ENCODE data around the gene DBNDD1. TPM values are rescaled to one million over a fixed set of nuclear protein-coding genes. Genes with fewer than 3 reads are reported as not detected.
"Not testable (repeated sequence)": the region's sequence is repeated elsewhere in the genome, so short reads cannot be mapped to it uniquely, and the experiment has no call there.

DBNDD1 gene, protein sequence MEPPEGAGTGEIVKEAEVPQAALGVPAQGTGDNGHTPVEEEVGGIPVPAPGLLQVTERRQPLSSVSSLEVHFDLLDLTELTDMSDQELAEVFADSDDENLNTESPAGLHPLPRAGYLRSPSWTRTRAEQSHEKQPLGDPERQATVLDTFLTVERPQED
- 1 to 10 TPM; 3.8 to 4.9 TPM for total RNA-seq
- long read RNA-seq, transcript DBNDD1-207 (1 exons, 2,889 nt) = major isoform, 5 of 7 reads
- long read RNA-seq, partial matches to known transcripts = 0 of 7 reads
- long read RNA-seq, other reads (novel, unspliced or antisense) = 0 of 7 reads

GRCh38 chr16:90018652-90019542 lies at the start of gene DBNDD1:
DBNDD1 (minus strand) TSS chr16:90019456; CDS start chr16:90019341, 115 bp downstream.
- no peak for DNase-seq
- ATAC-seq = peak; percentile 32
- intact Hi-C loops (cut with DNase I, micrococcal nuclease) = no loop called here

GRCh38 chr16:90061437-90061836 lies 42.2 kb upstream of the DBNDD1 start:
- DNase-seq (no peak), ATAC-seq (no peak)
- intact Hi-C loops (cut with DNase I, micrococcal nuclease) = no loop called here

GRCh38 chr16:90057738-90058173 lies 38.5 kb upstream of the DBNDD1 start:
- intact Hi-C loops (cut with DNase I, micrococcal nuclease) = no loop called here
- ATAC-seq (no peak), DNase-seq (no peak)

GRCh38 chr16:90056521-90056920 lies 37.3 kb upstream of the DBNDD1 start:
- DNase-seq; ATAC-seq; intact Hi-C loops (cut with DNase I, micrococcal nuclease): not testable (repeated sequence)

GRCh38 chr16:90055371-90055770 lies 36.1 kb upstream of the DBNDD1 start:
- no peak for DNase-seq
- intact Hi-C loops (cut with DNase I, micrococcal nuclease) = no loop called here
- ATAC-seq = no peak

- DNase-seq (no peak), ATAC-seq (no peak)
- intact Hi-C loops (cut with DNase I, micrococcal nuclease) = no loop called here
These were observed 35.3 kb upstream of the DBNDD1 start for GRCh38 chr16:90054554-90054953.

GRCh38 chr16:90053902-90054500 lies 34.7 kb upstream of the DBNDD1 start:
- intact Hi-C loops (cut with DNase I, micrococcal nuclease) = no loop called here
- DNase-seq (no peak), ATAC-seq (no peak)

GRCh38 chr16:90050969-90051368 lies 31.7 kb upstream of the DBNDD1 start:
- no peak for ATAC-seq
- intact Hi-C loops (cut with DNase I, micrococcal nuclease) = no loop called here
- no peak for DNase-seq

DNA sequence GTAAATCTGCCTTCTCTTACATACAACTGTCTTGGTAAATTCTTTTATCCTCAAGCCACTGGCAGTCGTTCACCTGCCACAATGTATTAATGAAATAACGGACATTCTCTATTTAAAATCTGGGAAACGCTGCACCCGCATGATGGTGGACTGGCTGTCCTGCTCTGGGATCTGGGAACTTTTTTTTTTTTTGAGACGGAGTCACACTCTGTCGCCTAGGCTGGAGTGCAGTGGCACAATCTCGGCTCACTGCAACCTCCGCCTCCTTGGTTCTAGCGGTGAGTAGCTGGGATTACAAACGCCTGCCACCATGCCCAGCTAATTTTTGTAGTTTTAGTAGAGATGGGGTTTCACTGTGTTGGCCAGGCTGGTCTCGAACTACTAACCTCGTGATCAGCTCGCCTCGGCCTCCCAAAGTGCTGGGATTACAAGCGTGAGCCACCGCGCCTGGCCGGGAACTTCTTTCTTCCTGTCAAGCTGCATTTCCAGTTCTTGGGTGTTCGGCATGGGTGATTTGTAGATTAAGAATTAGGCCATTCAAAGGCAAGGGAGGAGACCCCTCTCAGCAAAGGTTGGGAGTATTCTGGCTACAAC lies 29.6 kb upstream of the DBNDD1 start:
- intact Hi-C loops (cut with DNase I, micrococcal nuclease) = no loop called here
- DNase-seq = no peak
- no peak for ATAC-seq

DNA sequence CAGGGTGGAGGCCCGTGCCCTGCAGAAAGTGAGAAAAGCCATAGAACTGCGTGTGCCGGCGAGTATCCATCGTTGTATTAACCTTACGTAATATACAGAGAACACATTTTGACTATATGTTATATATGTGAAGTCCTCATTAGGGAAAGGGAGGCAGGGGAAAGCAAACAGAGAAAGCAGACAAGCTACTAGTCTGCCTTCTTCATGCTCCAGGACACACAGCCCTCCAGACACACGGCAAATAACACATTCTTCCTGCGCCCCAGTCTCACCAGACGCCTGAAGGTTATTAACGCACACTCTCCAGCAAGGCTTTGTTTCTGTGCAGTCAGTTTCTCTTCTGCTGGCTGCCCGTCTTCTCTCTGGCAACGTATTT lies 29.1 kb upstream of the DBNDD1 start:
- intact Hi-C loops (cut with DNase I, micrococcal nuclease) = no loop called here
- DNase-seq = no peak
- no peak for ATAC-seq

GRCh38 chr16:90047714-90048346 lies 28.6 kb upstream of the DBNDD1 start:
- intact Hi-C loops (cut with DNase I, micrococcal nuclease) = no loop called here
- ATAC-seq (peak; percentile 18), DNase-seq (no peak)

DNA sequence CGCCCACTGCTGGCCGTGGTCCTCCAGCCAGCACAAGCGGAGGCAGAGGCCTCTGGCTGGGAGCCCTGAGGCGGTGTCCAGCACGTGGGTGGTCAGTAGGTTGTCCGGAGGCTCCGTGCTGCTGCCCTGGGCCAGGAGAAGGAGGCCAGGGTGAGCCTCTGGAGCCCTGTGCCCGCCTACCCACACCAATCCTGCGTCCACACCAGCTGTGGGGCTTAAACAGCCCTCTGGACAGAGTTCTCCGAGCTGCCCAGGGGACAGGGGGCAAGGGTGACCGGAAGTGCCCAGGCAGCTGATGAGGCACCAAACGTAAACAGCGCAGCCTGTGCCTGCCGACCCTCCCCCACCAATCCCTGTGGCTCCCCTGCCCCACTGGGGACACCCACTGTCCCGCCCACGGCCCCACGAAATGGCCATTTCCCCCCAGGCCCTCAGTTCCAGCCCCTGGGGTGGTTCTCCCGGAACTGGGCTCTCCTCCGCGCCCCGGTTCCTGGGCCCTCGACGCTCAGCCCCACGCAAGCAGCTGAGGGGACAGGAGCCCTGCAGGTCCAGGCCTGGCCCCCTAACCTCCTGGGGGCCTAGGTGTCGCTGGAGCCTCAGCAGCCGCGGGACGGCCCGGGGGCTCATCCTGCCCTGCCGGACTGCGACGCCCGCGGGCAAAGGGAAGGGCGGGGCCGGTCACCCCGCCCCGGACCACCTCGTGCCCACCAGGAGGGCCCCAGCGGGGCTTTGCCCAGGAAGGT lies 27.9 kb upstream of the DBNDD1 start:
- DNase-seq (peak; percentile 59 to 60), ATAC-seq (peak; percentile 42)
- intact Hi-C loops (cut with DNase I, micrococcal nuclease) = no loop called here

DNA sequence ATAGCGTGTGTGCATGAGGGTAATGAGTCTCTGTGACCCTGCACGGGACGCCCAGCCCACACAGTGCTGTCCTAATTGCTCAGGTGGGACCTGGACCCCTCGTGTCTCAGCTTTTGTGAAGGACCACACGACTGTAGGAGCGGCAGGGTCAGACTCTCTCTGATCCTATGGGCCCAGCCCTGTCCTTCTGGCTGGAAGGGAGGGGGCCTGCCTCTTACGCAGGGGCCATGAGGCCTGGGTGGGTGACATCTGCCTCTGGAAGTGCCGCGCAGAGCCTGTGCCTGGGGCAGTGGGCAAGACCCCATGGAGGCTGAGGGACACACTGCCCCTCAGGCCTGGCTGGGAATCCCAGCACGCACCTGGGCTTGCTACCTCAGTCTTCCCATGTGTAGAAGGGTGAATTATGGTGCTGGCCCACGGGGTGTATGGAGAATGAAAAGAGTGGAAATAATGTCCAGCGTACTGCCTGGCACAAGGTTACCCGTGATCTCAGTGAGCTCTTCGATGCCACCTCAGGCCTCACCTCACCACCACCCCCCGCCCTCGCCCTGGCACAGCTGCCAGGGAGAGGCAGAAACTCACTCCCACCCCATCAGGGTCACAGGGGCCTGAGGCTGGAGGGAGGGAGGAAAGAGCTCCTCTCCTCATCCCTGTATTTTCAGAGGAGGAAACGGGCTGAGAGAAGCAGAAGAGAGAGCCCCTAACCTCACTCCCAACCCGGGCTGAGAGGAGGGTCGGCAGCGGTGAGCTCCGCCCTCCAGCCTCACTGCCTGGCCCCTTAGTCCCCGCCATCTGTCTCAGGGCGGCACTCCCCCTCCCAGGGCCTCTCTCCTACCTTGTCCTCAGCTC lies 27.1 kb upstream of the DBNDD1 start:
- intact Hi-C loops (cut with DNase I, micrococcal nuclease) = no loop called here
- DNase-seq = no peak
- no peak for ATAC-seq

- intact Hi-C loops (cut with DNase I, micrococcal nuclease) = no loop called here
- DNase-seq (peak; percentile 49 to 77), ATAC-seq (peak; percentile 82)
These were observed 24.9 kb upstream of the DBNDD1 start for GRCh38 chr16:90044111-90044551.

DNA sequence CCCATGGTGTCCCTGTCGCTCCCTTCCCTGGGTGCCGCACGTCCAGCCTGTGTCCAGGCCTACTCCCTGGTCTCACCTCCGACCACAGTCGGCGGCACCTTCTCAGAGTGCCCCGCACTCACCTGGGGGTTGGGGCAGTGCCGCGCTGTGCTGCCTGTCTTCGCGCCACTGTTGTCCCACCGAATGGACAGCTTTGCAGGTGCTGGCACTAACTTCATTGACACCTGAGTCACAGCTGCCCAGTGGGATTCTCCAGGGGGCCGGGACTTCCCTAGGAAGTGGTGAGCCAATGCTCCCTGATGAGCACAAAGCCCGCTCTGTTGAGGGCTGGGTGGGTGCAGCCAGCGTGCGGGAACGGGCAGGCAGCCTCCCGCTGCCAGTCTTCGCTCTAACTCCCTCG lies 24.3 kb upstream of the DBNDD1 start:
- DNase-seq (no peak), ATAC-seq (no peak)
- intact Hi-C loops (cut with DNase I, micrococcal nuclease) = no loop called here

DNA sequence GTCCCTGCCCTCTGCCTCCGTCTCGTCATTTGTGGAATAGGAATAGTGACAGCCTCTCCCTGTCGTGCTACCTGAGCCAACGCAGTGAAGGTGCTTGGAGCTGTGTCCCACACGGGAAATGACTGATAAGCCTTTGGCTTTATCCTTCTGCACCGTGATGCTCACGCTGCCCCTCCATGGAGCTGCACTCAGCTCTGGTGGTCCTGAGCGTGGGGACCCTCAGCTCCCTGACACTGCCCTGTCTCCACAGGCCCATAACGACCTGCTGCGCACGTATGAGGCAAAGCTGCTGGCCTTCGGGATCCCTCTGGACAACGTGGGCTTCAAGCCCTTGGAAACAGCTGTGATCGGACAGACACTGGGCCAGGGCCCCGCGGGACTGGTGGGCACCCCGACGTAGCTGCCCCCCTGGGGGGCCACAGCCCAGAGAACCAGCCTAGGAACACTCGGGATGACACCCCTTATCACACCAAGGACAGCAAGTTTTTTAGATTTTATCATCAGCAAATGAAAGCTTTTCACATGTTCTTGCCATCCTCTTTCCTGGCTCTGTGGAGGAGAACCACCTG lies 23.8 kb upstream of the DBNDD1 start:
- intact Hi-C loops (cut with DNase I, micrococcal nuclease) = no loop called here
- ATAC-seq = no peak
- DNase-seq = no peak

DNA sequence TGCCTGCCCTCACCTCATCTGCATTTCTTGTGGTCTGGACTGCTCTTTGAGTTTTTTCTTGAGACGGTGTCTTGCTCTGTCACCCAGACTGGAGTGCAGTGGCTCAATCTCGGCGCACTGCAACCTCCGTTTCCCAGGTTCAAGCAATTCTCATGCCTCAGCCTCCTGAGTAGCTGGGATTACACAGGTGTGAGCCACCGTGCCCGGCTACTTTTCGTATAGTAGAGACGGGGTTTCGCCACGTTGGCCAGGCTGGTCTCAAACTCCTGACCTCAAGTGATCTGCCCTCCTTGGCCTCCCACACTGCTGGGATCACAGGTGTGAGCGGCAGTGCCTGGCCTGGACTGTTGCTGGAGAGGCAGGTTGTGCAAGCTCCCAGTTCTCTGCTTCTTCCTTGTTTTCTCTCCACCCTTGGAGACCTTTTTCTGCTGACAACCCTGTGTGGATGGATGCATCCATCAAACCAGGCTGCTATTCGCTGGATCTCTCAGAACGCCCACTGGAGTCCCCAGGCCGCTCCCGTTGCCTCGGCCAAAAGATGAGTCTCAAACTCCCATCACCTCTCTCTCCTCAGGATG lies 22.7 kb upstream of the DBNDD1 start:
- DNase-seq (no peak), ATAC-seq (no peak)
- intact Hi-C loops (cut with DNase I, micrococcal nuclease) = no loop called here

All from left colon (tissue), 2 donors.